HepG2 (cell line): ENCODE data around the gene IQCK.

Experiments
- GLI4 ChIP-seq: sonication (generic); formaldehyde crosslinking; IDR thresholded peaks from 2 replicates; pipeline ENCODE4 v1.5.1; 2020; ENCODE audit warnings: missing genetic modification reagents, mild to moderate bottlenecking, moderate library complexity, borderline replicate concordance
- UBTF ChIP-seq: sonication (generic); formaldehyde crosslinking; IDR thresholded peaks from 2 replicates; pipeline ENCODE4 v1.4.0; 2020; ENCODE audit warnings: mild to moderate bottlenecking, missing genetic modification reagents
- ZNF660 ChIP-seq: sonication (generic); formaldehyde crosslinking; IDR thresholded peaks from 2 replicates; pipeline ENCODE4 v1.5.1; 2020; ENCODE audit warnings: mild to moderate bottlenecking, low read depth, missing genetic modification reagents, borderline replicate concordance
- TF ChIP-seq, protein P1 (sequence below): sonication (generic); formaldehyde crosslinking; IDR thresholded peaks from 2 replicates; pipeline ENCODE4 v1.5.0; 2020; ENCODE audit warnings: mild to moderate bottlenecking, missing genetic modification reagents, moderate library complexity

GRCh38 chr16:19783363-19784182, 65.5 kb downstream of the IQCK start:
- TF ChIP-seq ZNF660 (CRISPR knock-in tag): no peak
- no peak for TF ChIP-seq GLI4 (CRISPR knock-in tag)
- TF ChIP-seq, protein P1, sequence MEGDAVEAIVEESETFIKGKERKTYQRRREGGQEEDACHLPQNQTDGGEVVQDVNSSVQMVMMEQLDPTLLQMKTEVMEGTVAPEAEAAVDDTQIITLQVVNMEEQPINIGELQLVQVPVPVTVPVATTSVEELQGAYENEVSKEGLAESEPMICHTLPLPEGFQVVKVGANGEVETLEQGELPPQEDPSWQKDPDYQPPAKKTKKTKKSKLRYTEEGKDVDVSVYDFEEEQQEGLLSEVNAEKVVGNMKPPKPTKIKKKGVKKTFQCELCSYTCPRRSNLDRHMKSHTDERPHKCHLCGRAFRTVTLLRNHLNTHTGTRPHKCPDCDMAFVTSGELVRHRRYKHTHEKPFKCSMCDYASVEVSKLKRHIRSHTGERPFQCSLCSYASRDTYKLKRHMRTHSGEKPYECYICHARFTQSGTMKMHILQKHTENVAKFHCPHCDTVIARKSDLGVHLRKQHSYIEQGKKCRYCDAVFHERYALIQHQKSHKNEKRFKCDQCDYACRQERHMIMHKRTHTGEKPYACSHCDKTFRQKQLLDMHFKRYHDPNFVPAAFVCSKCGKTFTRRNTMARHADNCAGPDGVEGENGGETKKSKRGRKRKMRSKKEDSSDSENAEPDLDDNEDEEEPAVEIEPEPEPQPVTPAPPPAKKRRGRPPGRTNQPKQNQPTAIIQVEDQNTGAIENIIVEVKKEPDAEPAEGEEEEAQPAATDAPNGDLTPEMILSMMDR (CRISPR knock-in tag): no peak
- no peak for TF ChIP-seq UBTF (CRISPR knock-in tag)
